ENCODE results near the gene AP2A1. TPM values are rescaled to one million over a fixed set of nuclear protein-coding genes. Genes with fewer than 3 reads are reported as not detected.

The AP2A1 gene
- total RNA-seq, 2 donors from 2014 or later: 43.5 to 45.9 TPM

DNA sequence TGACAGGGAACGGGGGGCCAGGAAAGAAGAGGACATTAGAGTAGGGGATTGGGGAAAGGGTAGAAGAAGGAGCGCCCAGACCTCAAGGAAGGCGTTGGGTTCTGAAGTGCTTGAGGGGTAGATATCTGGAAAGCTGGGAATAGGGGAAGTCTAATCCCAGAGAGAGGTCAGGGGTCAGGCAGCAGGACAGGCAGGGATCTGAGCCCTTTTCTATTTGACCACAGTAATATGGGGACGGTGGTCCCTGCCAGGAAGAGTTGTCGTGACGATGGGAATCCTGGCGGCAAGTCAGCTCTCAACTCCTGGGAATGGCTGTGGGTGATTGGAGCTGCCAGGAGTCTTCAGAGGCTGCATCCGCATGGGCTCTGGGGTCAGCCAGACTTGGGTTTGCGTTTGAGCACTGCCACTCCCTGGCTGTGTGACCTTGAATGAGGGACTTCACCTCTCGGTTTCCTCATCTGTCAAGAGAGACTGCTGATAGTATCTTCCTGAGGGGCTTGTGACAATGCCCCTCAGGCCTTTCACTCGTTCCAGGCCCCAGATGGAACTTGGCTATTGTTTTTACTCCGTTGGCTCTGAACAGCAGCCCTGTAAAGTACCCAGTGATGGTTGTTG, 1.3 kb downstream of the AP2A1 start:
- Histone ChIP-seq H3K36me3 (replicated peaks in 1 of 2; ENCODE audit: insufficient read depth in 1 of 2, low read depth in 2 of 2) (no peaks in the 10 kb centered on the region), H3K27ac (no peak overlapping the region), H3K27me3 (no peaks in the 10 kb centered on the region), H3K9me3 (no peaks in the 10 kb centered on the region), H3K4me3 (peak overlapping the region in 1 of 2 donors; percentile 95), H3K4me1 (peaks cover 24% of the 10 kb centered on the region)
- TF ChIP-seq, protein P1, sequence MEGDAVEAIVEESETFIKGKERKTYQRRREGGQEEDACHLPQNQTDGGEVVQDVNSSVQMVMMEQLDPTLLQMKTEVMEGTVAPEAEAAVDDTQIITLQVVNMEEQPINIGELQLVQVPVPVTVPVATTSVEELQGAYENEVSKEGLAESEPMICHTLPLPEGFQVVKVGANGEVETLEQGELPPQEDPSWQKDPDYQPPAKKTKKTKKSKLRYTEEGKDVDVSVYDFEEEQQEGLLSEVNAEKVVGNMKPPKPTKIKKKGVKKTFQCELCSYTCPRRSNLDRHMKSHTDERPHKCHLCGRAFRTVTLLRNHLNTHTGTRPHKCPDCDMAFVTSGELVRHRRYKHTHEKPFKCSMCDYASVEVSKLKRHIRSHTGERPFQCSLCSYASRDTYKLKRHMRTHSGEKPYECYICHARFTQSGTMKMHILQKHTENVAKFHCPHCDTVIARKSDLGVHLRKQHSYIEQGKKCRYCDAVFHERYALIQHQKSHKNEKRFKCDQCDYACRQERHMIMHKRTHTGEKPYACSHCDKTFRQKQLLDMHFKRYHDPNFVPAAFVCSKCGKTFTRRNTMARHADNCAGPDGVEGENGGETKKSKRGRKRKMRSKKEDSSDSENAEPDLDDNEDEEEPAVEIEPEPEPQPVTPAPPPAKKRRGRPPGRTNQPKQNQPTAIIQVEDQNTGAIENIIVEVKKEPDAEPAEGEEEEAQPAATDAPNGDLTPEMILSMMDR (IDR thresholded peaks at IDR 0.05): no peak
- no peak for TF ChIP-seq POLR2A (IDR thresholded peaks at IDR 0.05)
- ATAC-seq (no peak), DNase-seq (no peak)
- intact Hi-C loops (cut with DNase I): no loop called here
- WGBS, 2 donors: 61 to 66% methylated on average over 9 to 12 of the region's 12 CpGs

DNA sequence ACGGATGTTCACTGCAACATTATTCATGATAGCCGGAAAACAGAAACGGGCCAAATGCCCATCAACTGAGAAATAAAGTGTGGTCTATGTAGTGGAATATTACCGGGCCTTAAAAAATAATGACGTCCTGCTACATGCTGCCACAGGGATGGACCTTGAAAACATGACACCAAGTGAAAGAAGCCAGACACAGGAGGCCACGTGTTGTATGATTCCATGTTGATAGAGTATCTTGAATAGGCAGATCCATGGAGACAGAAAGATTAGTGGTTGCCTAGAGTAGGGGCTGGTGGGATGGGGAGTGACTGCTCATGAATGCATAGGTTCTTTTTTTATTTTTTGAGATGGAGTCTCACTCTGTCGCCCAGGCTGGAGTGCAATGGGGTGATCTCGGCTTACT, 3.7 kb downstream of the AP2A1 start:
- intact Hi-C loops (cut with DNase I): no loop called here
- no peak for ATAC-seq
- TF ChIP-seq, protein P1 (IDR thresholded peaks at IDR 0.05): no peak
- TF ChIP-seq POLR2A (IDR thresholded peaks at IDR 0.05): no peak
- H3K9me3 ChIP-seq: no peaks in the 10 kb centered on the region
- H3K4me3 ChIP-seq: no peak overlapping the region
- peaks cover 22% of the 10 kb centered on the region for H3K4me1 ChIP-seq
- H3K27ac ChIP-seq: no peak overlapping the region
- WGBS, 2 donors: 85 to 88% methylated on average over 8 of the region's 8 CpGs
- H3K36me3 ChIP-seq (replicated peaks in 1 of 2; ENCODE audit: insufficient read depth in 1 of 2, low read depth in 2 of 2): no peaks in the 10 kb centered on the region
- no peak for DNase-seq
- H3K27me3 ChIP-seq: no peaks in the 10 kb centered on the region

DNA sequence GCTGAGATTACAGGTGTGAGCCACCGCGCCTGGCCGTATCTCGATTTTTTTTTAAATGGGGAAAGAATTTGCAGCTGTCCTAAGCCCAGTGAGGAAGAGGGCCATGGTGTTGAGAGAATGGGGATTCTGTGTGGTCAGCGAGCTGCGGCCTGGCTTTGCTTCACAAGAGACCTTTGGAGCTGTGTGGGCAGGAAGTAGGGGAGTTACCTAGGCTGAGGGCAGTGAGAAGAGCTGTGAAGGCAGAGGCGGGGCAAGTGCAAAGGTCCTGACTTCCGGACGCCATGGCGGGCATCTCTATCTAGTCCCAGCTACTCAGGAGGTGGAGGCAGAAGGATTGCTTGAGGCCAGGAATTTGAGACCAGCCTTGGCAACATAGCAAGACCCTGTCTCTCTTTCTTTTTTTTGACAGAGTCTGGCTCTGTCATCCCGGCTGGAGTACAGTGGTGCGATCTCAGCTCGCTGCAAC, 4.9 kb downstream of the AP2A1 start:
- H3K27me3 ChIP-seq: no peaks in the 10 kb centered on the region
- TF ChIP-seq, protein P1 (IDR thresholded peaks at IDR 0.05): no peak
- no peak for TF ChIP-seq POLR2A (IDR thresholded peaks at IDR 0.05)
- DNase-seq: no peak
- H3K27ac ChIP-seq: no peak overlapping the region
- ATAC-seq: no peak
- no peaks in the 10 kb centered on the region for H3K36me3 ChIP-seq (replicated peaks in 1 of 2; ENCODE audit: insufficient read depth in 1 of 2, low read depth in 2 of 2)
- H3K4me3 ChIP-seq: no peak overlapping the region
- no peaks in the 10 kb centered on the region for H3K9me3 ChIP-seq
- intact Hi-C loops (cut with DNase I): no loop called here
- 86 to 93% methylated on average over 13 of the region's 13 CpGs for WGBS, 2 donors
- H3K4me1 ChIP-seq: peaks cover 16% of the 10 kb centered on the region

DNA sequence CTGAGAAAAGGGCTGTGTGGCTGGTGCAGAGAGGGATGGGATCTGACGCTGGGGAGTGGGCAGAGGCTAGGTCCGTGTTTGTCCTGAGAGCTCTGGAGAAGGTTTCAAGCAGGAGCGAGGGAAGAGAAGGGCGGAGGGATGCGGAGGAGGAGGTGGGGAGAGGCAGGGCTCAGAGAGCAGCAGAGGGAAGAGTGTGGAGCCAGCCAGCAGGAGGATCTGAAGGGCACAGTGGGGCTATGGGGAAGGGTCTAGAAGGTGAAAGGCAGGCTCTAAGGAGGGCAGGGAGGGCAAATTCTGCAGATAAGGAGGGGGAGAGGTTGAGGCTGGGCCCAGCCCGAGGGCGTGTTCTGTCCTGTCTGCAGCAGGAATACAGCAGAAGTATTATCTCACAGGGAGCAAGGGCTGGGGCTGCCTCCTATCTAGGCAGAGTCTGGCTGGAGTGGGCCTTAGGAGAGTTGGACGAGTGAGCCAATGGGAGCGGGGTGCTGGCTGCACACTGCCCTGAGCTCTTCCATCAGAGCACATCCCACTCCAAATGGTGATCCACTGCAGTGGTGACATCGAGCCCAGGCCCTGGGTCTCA, 6.1 kb downstream of the AP2A1 start:
- WGBS, 2 donors: 89 to 93% methylated on average over 10 of the region's 10 CpGs
- H3K36me3 ChIP-seq (replicated peaks in 1 of 2; ENCODE audit: insufficient read depth in 1 of 2, low read depth in 2 of 2): no peaks in the 10 kb centered on the region
- no peak overlapping the region for H3K4me3 ChIP-seq
- DNase-seq (no peak), ATAC-seq (no peak)
- H3K27ac ChIP-seq: no peak overlapping the region
- H3K27me3 ChIP-seq: no peaks in the 10 kb centered on the region
- peaks cover 10% of the 10 kb centered on the region for H3K4me1 ChIP-seq
- TF ChIP-seq, protein P1 (IDR thresholded peaks at IDR 0.05): no peak
- no peak for TF ChIP-seq POLR2A (IDR thresholded peaks at IDR 0.05)
- intact Hi-C loops (cut with DNase I): no loop called here
- no peaks in the 10 kb centered on the region for H3K9me3 ChIP-seq
